HEK293 (cell line): ENCODE data around the gene CACNB3.
A peak's percentile ranks its signal among the peaks of the same experiment; 100 is the strongest.

ENCODE experiments used
- GLI4 ChIP-seq: fragments of 450-650 bp; formaldehyde crosslinking; IDR thresholded peaks from 2 replicates; pipeline ENCODE4 v1.5.1; 2016; ENCODE audit warnings: missing biosample characterization, missing genetic modification characterization
- IKZF3 ChIP-seq: fragments of 450-650 bp; IDR thresholded peaks from 2 replicates; pipeline ENCODE4 v1.5.0; 2018; ENCODE audit warnings: missing biosample characterization, mild to moderate bottlenecking, missing genetic modification characterization, moderate library complexity
- KLF16 ChIP-seq: fragments of 450-650 bp; formaldehyde crosslinking; IDR thresholded peaks from 2 replicates; pipeline ENCODE4 v1.5.1; 2017; ENCODE audit warnings: missing biosample characterization, missing genetic modification characterization
- KLF9 ChIP-seq: fragments of 450-650 bp; formaldehyde crosslinking; IDR thresholded peaks from 2 replicates; pipeline ENCODE4 v1.5.1; 2016; ENCODE audit warnings: missing biosample characterization, missing genetic modification characterization, low read depth
- MYNN ChIP-seq: fragments of 450-650 bp; formaldehyde crosslinking; IDR thresholded peaks from 2 replicates; pipeline ENCODE4 v1.5.1; 2016; ENCODE audit warnings: missing biosample characterization, missing genetic modification characterization, borderline replicate concordance
- OVOL3 ChIP-seq: fragments of 450-650 bp; formaldehyde crosslinking; IDR thresholded peaks from 2 replicates; pipeline ENCODE4 v1.5.1; 2016; ENCODE audit warnings: missing biosample characterization, missing genetic modification characterization
- PBX3 ChIP-seq: sonication (generic); formaldehyde crosslinking; IDR thresholded peaks from 2 replicates; pipeline ENCODE4 v1.8.1; 2022; ENCODE audit warnings: mild to moderate bottlenecking, moderate library complexity, missing genetic modification reagents
- PRDM1 ChIP-seq: fragments of 450-650 bp; formaldehyde crosslinking; IDR thresholded peaks from 2 replicates; pipeline ENCODE4; 2016; ENCODE audit warnings: missing biosample characterization, missing genetic modification characterization
- PRDM4 ChIP-seq: fragments of 450-650 bp; formaldehyde crosslinking; IDR thresholded peaks from 2 replicates; pipeline ENCODE4 v1.5.1; 2017; ENCODE audit warnings: missing biosample characterization, missing genetic modification characterization
- RBAK ChIP-seq: fragments of 450-650 bp; formaldehyde crosslinking; IDR thresholded peaks from 2 replicates; pipeline ENCODE4 v1.5.1; 2016; ENCODE audit warnings: missing biosample characterization, missing genetic modification characterization
- YY1 ChIP-seq: fragments of 450-650 bp; formaldehyde crosslinking; IDR thresholded peaks from 2 replicates; pipeline ENCODE4 v1.5.1; 2018; ENCODE audit warnings: missing biosample characterization, missing genetic modification characterization
- ZBTB17 ChIP-seq: fragments of 450-650 bp; formaldehyde crosslinking; IDR thresholded peaks from 2 replicates; pipeline ENCODE4 v1.5.1; 2016; ENCODE audit warnings: missing biosample characterization, missing genetic modification characterization
- ZBTB48 ChIP-seq: fragments of 450-650 bp; formaldehyde crosslinking; IDR thresholded peaks from 2 replicates; pipeline ENCODE4 v1.5.1; 2016; ENCODE audit warnings: missing biosample characterization, missing genetic modification characterization
- ZEB2 ChIP-seq: fragments of 450-650 bp; formaldehyde crosslinking; IDR thresholded peaks from 2 replicates; pipeline ENCODE4 v1.5.1; 2016; ENCODE audit warnings: missing biosample characterization, missing genetic modification characterization
- ZFP41 ChIP-seq: fragments of 450-650 bp; formaldehyde crosslinking; IDR thresholded peaks from 2 replicates; pipeline ENCODE4 v1.5.1; 2016; ENCODE audit warnings: missing biosample characterization, missing genetic modification characterization, borderline replicate concordance
- ZFP69B ChIP-seq: fragments of 450-650 bp; formaldehyde crosslinking; IDR thresholded peaks from 2 replicates; pipeline ENCODE4 v1.5.1; 2016; ENCODE audit warnings: missing biosample characterization, missing genetic modification characterization
- ZNF133 ChIP-seq: fragments of 450-650 bp; formaldehyde crosslinking; IDR thresholded peaks from 2 replicates; pipeline ENCODE4 v1.5.1; 2016; ENCODE audit warnings: missing biosample characterization, missing genetic modification characterization
- ZNF184 ChIP-seq: fragments of 450-650 bp; IDR thresholded peaks from 2 replicates; pipeline ENCODE4 v1.5.1; 2018; ENCODE audit warnings: missing biosample characterization, mild to moderate bottlenecking, missing genetic modification characterization
- ZNF248 ChIP-seq: fragments of 450-650 bp; formaldehyde crosslinking; IDR thresholded peaks from 2 replicates; pipeline ENCODE4 v1.5.1; 2017; ENCODE audit warnings: missing biosample characterization, missing genetic modification characterization
- ZNF366 ChIP-seq: fragments of 450-650 bp; formaldehyde crosslinking; conservative IDR thresholded peaks from 2 replicates; pipeline ENCODE4 v1.5.1; 2016; ENCODE audit warnings: missing biosample characterization, missing genetic modification characterization
- ZNF37A ChIP-seq: fragments of 450-650 bp; IDR thresholded peaks from 2 replicates; pipeline ENCODE4 v1.5.1; 2018; ENCODE audit warnings: missing biosample characterization, missing genetic modification characterization
- ZNF391 ChIP-seq: fragments of 450-650 bp; formaldehyde crosslinking; IDR thresholded peaks from 2 replicates; pipeline ENCODE4 v1.5.1; 2016; ENCODE audit warnings: low read depth, missing biosample characterization, missing genetic modification characterization, borderline replicate concordance
- ZNF394 ChIP-seq: fragments of 450-650 bp; formaldehyde crosslinking; IDR thresholded peaks from 2 replicates; pipeline ENCODE4 v1.5.1; 2016; ENCODE audit warnings: missing biosample characterization, missing genetic modification characterization, mild to moderate bottlenecking, moderate library complexity, borderline replicate concordance
- ZNF426 ChIP-seq: fragments of 450-650 bp; formaldehyde crosslinking; IDR thresholded peaks from 2 replicates; pipeline ENCODE4 v1.5.1; 2017; ENCODE audit warnings: missing biosample characterization, missing genetic modification characterization, mild to moderate bottlenecking, inconsistent platforms, moderate library complexity
- ZNF449 ChIP-seq: fragments of 450-650 bp; formaldehyde crosslinking; IDR thresholded peaks from 2 replicates; pipeline ENCODE4 v1.5.1; 2017; ENCODE audit warnings: missing biosample characterization, mild to moderate bottlenecking, missing genetic modification characterization, moderate library complexity
- ZNF48 ChIP-seq: fragments of 450-650 bp; formaldehyde crosslinking; IDR thresholded peaks from 2 replicates; pipeline ENCODE4 v1.5.1; 2016; ENCODE audit warnings: missing biosample characterization, missing genetic modification characterization
- ZNF514 ChIP-seq: fragments of 450-650 bp; formaldehyde crosslinking; IDR thresholded peaks from 2 replicates; pipeline ENCODE4 v1.5.1; 2016; ENCODE audit warnings: missing biosample characterization, missing genetic modification characterization
- ZNF530 ChIP-seq: fragments of 450-650 bp; formaldehyde crosslinking; IDR thresholded peaks from 2 replicates; pipeline ENCODE4 v1.5.1; 2016; ENCODE audit warnings: low read depth, missing biosample characterization, missing genetic modification characterization
- ZNF629 ChIP-seq: fragments of 450-650 bp; formaldehyde crosslinking; IDR thresholded peaks from 2 replicates; pipeline ENCODE4 v1.5.1; 2017; ENCODE audit warnings: missing biosample characterization, missing genetic modification characterization
- ZNF692 ChIP-seq: fragments of 450-650 bp; formaldehyde crosslinking; IDR thresholded peaks from 2 replicates; pipeline ENCODE4 v1.5.1; 2016; ENCODE audit warnings: missing biosample characterization, missing genetic modification characterization
- ZNF792 ChIP-seq: fragments of 450-650 bp; formaldehyde crosslinking; IDR thresholded peaks from 2 replicates; pipeline ENCODE4 v1.5.1; 2016; ENCODE audit warnings: missing biosample characterization, missing genetic modification characterization
- ZNF830 ChIP-seq: fragments of 450-650 bp; IDR thresholded peaks from 2 replicates; pipeline ENCODE4 v1.5.0; 2018; ENCODE audit warnings: missing biosample characterization, missing genetic modification characterization, low read depth, mild to moderate bottlenecking, moderate library complexity
- ZNF843 ChIP-seq: fragments of 450-650 bp; formaldehyde crosslinking; IDR thresholded peaks from 2 replicates; pipeline ENCODE4 v1.5.1; 2016; ENCODE audit warnings: missing biosample characterization, missing genetic modification characterization
- ZSCAN23 ChIP-seq: fragments of 450-650 bp; formaldehyde crosslinking; IDR thresholded peaks from 2 replicates; pipeline ENCODE4 v1.5.1; 2016; ENCODE audit warnings: missing biosample characterization, missing genetic modification characterization
- ZXDB ChIP-seq: fragments of 450-650 bp; formaldehyde crosslinking; IDR thresholded peaks from 2 replicates; pipeline ENCODE4 v1.5.1; 2016; ENCODE audit warnings: missing biosample characterization, missing genetic modification characterization

Gene CACNB3

GRCh38 chr12:48815126-48816110, 2.9 kb upstream of the CACNB3 start (continued):
- peak; percentile 56; the same call in 1 of the 2 replicates for TF ChIP-seq ZNF692
- TF ChIP-seq KLF9 = peak; percentile 77
- peak; percentile 23; the same call in 1 of the 2 replicates for TF ChIP-seq ZSCAN23 (tag by site-specific recombination)
- 0 out of 2 replicates have a peak, but pooled peaks have one; percentile 22 for TF ChIP-seq OVOL3 (tag by site-specific recombination)
- peak; percentile 77; the same call in 1 of the 2 replicates for TF ChIP-seq ZXDB
- no peak for TF ChIP-seq ZNF449 (tag by site-specific recombination)
- no peak for TF ChIP-seq ZNF426 (tag by site-specific recombination)
- TF ChIP-seq KLF16 (tag by site-specific recombination) = peak; percentile 82
- TF ChIP-seq ZNF133 (tag by site-specific recombination) = no peak
- peak; percentile 79 for TF ChIP-seq ZNF843
- TF ChIP-seq PRDM4 (tag by site-specific recombination) = no peak
- TF ChIP-seq ZNF792 (tag by site-specific recombination) = peak; percentile 64; the same call in 1 of the 2 replicates
- 0 out of 2 replicates have a peak, but pooled peaks have one; percentile 25 for TF ChIP-seq ZNF391 (tag by site-specific recombination)
- TF ChIP-seq ZBTB48 (tag by site-specific recombination) = peak; percentile 96
- TF ChIP-seq ZNF48 = no peak
- peak; percentile 75; the same call in 1 of the 2 replicates for TF ChIP-seq ZNF394
- no peak for TF ChIP-seq ZNF37A (tag by site-specific recombination)
- peak; percentile 59; the same call in 1 of the 2 replicates for TF ChIP-seq ZNF629 (tag by site-specific recombination)
- TF ChIP-seq MYNN (tag by site-specific recombination) = no peak
- no peak for TF ChIP-seq ZFP41 (tag by site-specific recombination)
- TF ChIP-seq ZNF366 (tag by site-specific recombination) = peak; percentile 99
- TF ChIP-seq ZEB2 (tag by site-specific recombination) = peak; percentile 72
- TF ChIP-seq ZNF530 (tag by site-specific recombination) = no peak
- TF ChIP-seq GLI4 (tag by site-specific recombination) = peak; percentile 78; the same call in 1 of the 2 replicates
- no peak for TF ChIP-seq YY1 (tag by site-specific recombination)
- TF ChIP-seq ZBTB17 (tag by site-specific recombination) = peak; percentile 100
- no peak for TF ChIP-seq ZNF248 (tag by site-specific recombination)
- TF ChIP-seq PBX3 = no peak
- no peak for TF ChIP-seq ZNF830
- TF ChIP-seq ZFP69B (tag by site-specific recombination) = no peak; the same call in 1 of the 2 replicates
- peak; percentile 94 for TF ChIP-seq IKZF3
- no peak for TF ChIP-seq ZNF514
- peak; percentile 96 for TF ChIP-seq PRDM1 (tag by site-specific recombination)
- no peak for TF ChIP-seq ZNF184
- no peak for TF ChIP-seq RBAK
